ENCODE measurements around the gene TRMT61B. TPM values are rescaled to one million over a fixed set of nuclear protein-coding genes. Genes with fewer than 3 reads are reported as not detected.

TRMT61B gene
- total and polyA plus RNA-seq, 2 experiments from 2014 or later, result 34.7 to 52.7 TPM

GRCh38 chr2:28904802-28905457 is 34.8 kb upstream of the TRMT61B start:
- Histone ChIP-seq H3K4me1 (ENCODE audit: insufficient read depth) (no peaks in the 10 kb centered on the region), H4K20me1 (replicated peaks; ENCODE audit: insufficient read depth) (peaks cover 84% of the 10 kb centered on the region), H3K4me2 (no peak overlapping the region), H3K79me2 (replicated peaks; ENCODE audit: insufficient read depth) (peaks cover 100% of the 10 kb centered on the region), H3K27ac (ENCODE audit: low read depth) (no peak overlapping the region), H3K4me3 (no peak overlapping the region), H3K9me2 (ENCODE audit: insufficient read depth) (no peaks in the 10 kb centered on the region), H2AFZ (no peak overlapping the region), H3K27me3 (ENCODE audit: insufficient read depth) (no peaks in the 10 kb centered on the region), H3K36me3 (ENCODE audit: insufficient read depth) (peaks cover 63% of the 10 kb centered on the region), H3F3A (replicated peaks; ENCODE audit: low read depth) (peaks cover 4% of the 10 kb centered on the region; the same call in 1 of the 2 replicates)
- ATAC-seq, result no peak
- Mint-ChIP-seq H3K9me3 (no peaks in the 10 kb centered on the region), H3K27me3 (ENCODE audit: insufficient read depth, low read depth, poor library complexity) (peaks cover 3% of the 10 kb centered on the region), H3K36me3 (ENCODE audit: low read depth) (peaks cover 77% of the 10 kb centered on the region), H3K4me1 (peaks cover 8% of the 10 kb centered on the region; the same call in 2 of the 3 replicates), H3K4me3 (no peak overlapping the region), H3K27ac (no peak overlapping the region; the same call in 1 of the 2 replicates)
- TF ChIP-seq ETS1 (IDR thresholded peaks at IDR 0.05) (no peak), ZNF331 (CRISPR knock-in tag; IDR thresholded peaks at IDR 0.05; ENCODE audit: low read depth) (no peak), EZH2phosphoT487 (IDR thresholded peaks at IDR 0.05; ENCODE audit: unreplicated experiment) (no peak), REST (IDR thresholded peaks at IDR 0.05; ENCODE audit: unreplicated experiment) (no peak), ZNF462 (CRISPR knock-in tag; IDR thresholded peaks at IDR 0.05) (no peak)
- no peak for DNase-seq (ENCODE audit: low spot score)
